ENCODE data around the gene KREMEN1. TPM values are rescaled to one million over a fixed set of nuclear protein-coding genes. Genes with fewer than 3 reads are reported as not detected.

KREMEN1 gene
- total RNA-seq, 2 experiments from 2014 or later = not detected

DNA sequence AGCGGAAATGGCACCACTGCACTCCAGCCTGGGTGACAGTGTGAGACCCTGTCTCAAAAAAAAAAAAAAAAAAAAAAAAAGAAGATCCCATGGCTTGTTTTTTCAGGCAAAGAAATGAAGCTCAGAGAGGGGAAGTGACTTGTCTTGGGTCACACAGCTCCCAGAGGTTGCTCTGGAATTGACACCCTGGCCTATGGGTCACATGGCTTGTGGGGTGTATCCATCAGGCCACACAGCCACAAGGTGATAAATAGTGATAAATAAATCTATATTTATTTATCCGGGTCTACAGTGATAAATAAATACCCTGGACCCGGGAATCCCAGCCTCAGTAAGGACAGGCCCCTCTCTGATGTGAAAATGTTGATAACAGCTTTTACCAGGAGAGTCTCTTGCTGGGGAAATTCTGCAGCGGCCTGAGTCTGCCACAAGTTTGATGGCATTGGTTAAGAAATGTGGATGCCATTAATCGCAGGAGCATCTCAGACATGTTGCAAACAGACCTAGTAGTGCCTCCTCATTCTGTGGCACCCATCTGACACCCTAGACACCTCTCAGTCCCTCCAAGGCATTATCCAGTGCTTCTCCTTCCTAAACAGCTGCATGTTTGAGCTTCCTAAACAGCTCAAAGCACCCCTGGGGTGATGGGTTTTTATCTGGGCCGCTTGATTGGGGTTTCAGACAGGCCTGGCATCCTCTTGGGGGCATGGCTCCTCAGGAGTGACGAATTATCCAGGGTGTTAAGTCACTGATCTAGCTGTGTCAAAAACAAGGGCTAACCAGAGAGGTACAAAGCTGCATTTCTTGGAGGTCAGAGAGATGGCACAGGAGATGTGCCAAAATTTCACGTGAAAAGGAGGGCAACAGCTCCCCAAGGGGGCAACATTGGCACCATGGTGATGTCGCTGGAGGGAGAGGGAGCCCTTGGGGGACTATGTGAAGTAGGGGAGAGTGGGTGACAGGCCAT is 130.9 kb downstream of the KREMEN1 start:
- intact Hi-C loops (cut with DNase I, micrococcal nuclease) = no loop called here
- POLR2A ChIA-PET = interaction anchor here (0.6 to 1.3 kb wide), 2 partner anchors 64 to 280 kb away, joined by 3 to 4 read pairs; partner anchors contain the start of genes EWSR1 and RHBDD3

DNA sequence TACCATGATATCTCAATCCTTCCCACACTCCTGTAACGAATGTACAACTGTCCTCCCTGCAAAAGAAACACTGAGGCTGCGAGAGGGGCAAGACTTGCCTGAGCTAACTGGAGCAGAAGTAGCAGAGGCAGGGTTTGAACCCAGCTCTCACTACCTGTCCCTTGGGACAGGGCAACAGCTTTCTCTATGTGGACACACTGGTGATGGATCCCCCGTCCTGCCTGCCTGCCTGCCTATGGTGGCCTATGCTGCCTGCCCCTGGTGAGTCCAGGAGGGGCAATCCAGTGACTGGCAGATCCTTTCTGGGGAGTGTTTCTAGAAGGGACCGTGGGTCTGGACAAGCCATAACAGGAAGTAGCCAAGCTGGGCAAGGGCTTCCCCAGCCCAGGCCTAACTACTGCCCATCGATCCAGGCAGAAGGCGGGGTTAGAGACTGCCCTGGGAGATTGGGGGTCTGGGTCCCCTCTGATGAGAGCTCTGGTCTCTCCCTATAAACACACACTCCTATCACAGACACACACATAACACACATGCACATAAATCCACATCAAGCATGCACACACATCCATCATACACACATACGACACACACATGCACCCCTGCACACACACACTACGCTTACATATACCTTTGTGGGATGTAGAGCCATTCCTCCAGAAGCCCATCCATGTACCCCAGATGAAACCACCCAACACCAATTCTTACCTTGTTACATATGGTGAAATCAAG is 131.8 kb downstream of the KREMEN1 start:
- H3K36me3 Mint-ChIP-seq (ENCODE audit: low read depth) = no peaks in the 10 kb centered on the region
- TF ChIP-seq, protein P1, sequence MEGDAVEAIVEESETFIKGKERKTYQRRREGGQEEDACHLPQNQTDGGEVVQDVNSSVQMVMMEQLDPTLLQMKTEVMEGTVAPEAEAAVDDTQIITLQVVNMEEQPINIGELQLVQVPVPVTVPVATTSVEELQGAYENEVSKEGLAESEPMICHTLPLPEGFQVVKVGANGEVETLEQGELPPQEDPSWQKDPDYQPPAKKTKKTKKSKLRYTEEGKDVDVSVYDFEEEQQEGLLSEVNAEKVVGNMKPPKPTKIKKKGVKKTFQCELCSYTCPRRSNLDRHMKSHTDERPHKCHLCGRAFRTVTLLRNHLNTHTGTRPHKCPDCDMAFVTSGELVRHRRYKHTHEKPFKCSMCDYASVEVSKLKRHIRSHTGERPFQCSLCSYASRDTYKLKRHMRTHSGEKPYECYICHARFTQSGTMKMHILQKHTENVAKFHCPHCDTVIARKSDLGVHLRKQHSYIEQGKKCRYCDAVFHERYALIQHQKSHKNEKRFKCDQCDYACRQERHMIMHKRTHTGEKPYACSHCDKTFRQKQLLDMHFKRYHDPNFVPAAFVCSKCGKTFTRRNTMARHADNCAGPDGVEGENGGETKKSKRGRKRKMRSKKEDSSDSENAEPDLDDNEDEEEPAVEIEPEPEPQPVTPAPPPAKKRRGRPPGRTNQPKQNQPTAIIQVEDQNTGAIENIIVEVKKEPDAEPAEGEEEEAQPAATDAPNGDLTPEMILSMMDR (IDR thresholded peaks at IDR 0.05) = no peak
- H3K4me1 ChIP-seq (ENCODE audit: insufficient read depth, low read length) = peaks cover 28% of the 10 kb centered on the region
- H3K4me1 Mint-ChIP-seq (ENCODE audit: low read depth) = peaks cover 13% of the 10 kb centered on the region
- peaks cover 22 to 47% of the 10 kb centered on the region in 2 experiments for H3K27me3 ChIP-seq (ENCODE audit: control insufficient read depth in 1 of 2, insufficient read depth in 2 of 2, low read length in 2 of 2)
- peaks cover 41% of the 10 kb centered on the region for H3K27me3 Mint-ChIP-seq
- H3K4me3 Mint-ChIP-seq = peak overlapping the region; percentile 3
- no peak overlapping the region for H3K4me3 ChIP-seq (ENCODE audit: low read length)
- intact Hi-C loops (cut with DNase I, micrococcal nuclease) = no loop called here
- ChIA-PET POLR2A (interaction anchor here (0.6 kb wide), 1 partner anchor 281 kb away, joined by 3 read pairs; no protein-coding TSS in a partner anchor), CTCF (no interaction called here)
- no peak for ATAC-seq (ENCODE audit: poor library complexity)
- peaks cover 0 to 3% of the 10 kb centered on the region in 2 experiments for H3K9me3 ChIP-seq (ENCODE audit: control insufficient read depth in 1 of 2, insufficient read depth in 1 of 2, low read length in 2 of 2)
- no peak for DNase-seq
- no peak overlapping the region for H3K27ac ChIP-seq (ENCODE audit: low read depth in 1 of 2, low read length in 2 of 2)
- no peak overlapping the region for H3K27ac Mint-ChIP-seq
- H3K36me3 ChIP-seq (ENCODE audit: insufficient read depth, low read length) = no peaks in the 10 kb centered on the region
- H3K9me3 Mint-ChIP-seq = no peaks in the 10 kb centered on the region

More for the DNA sequence above, 130.9 kb downstream of the KREMEN1 start:
- Mint-ChIP-seq H3K36me3 (ENCODE audit: low read depth) (no peaks in the 10 kb centered on the region), H3K4me1 (ENCODE audit: low read depth) (peaks cover 13% of the 10 kb centered on the region), H3K27ac (no peak overlapping the region), H3K4me3 (no peak overlapping the region), H3K9me3 (no peaks in the 10 kb centered on the region), H3K27me3 (peaks cover 42% of the 10 kb centered on the region)
- CTCF ChIA-PET = no interaction called here
- ATAC-seq (ENCODE audit: poor library complexity) (no peak), DNase-seq (no peak)
- peaks cover 28% of the 10 kb centered on the region for H3K4me1 ChIP-seq (ENCODE audit: insufficient read depth, low read length)
- peaks cover 22 to 46% of the 10 kb centered on the region in 2 experiments for H3K27me3 ChIP-seq (ENCODE audit: control insufficient read depth in 1 of 2, insufficient read depth in 2 of 2, low read length in 2 of 2)
- H3K27ac ChIP-seq (ENCODE audit: low read depth in 1 of 2, low read length in 2 of 2) = no peak overlapping the region
- TF ChIP-seq, protein P1 (IDR thresholded peaks at IDR 0.05) = no peak
- peaks cover 0 to 3% of the 10 kb centered on the region in 2 experiments for H3K9me3 ChIP-seq (ENCODE audit: control insufficient read depth in 1 of 2, insufficient read depth in 1 of 2, low read length in 2 of 2)
- H3K36me3 ChIP-seq (ENCODE audit: insufficient read depth, low read length) = no peaks in the 10 kb centered on the region
- H3K4me3 ChIP-seq (ENCODE audit: low read length) = no peak overlapping the region

DNA sequence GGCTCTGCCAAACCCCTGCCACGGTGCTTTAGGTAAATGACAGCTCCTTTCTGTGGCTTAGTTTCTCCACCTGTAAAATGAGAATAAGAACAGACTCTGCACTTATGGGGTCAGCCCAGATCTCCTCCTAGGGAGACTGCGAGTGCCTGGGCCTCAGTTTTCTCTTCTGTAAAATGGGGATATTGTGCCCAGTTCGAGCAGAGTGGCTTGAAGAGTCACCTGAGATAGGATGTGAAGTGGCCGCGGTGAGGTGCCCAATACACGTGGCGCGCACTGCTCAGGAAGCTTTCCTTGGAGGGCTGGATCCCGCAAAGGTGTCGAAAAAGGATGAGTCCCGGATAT is 132.4 kb downstream of the KREMEN1 start:
- DNase-seq (no peak), ATAC-seq (ENCODE audit: poor library complexity) (no peak)
- Histone ChIP-seq H3K27me3 (ENCODE audit: control insufficient read depth in 1 of 2, insufficient read depth in 2 of 2, low read length in 2 of 2) (peaks cover 22 to 47% of the 10 kb centered on the region in 2 experiments), H3K9me3 (ENCODE audit: control insufficient read depth in 1 of 2, insufficient read depth in 1 of 2, low read length in 2 of 2) (peaks cover 0 to 3% of the 10 kb centered on the region in 2 experiments), H3K4me1 (ENCODE audit: insufficient read depth, low read length) (peaks cover 28% of the 10 kb centered on the region), H3K36me3 (ENCODE audit: insufficient read depth, low read length) (no peaks in the 10 kb centered on the region), H3K4me3 (ENCODE audit: low read length) (peak overlapping the region; percentile 19), H3K27ac (ENCODE audit: low read depth in 1 of 2, low read length in 2 of 2) (no peak overlapping the region)
- intact Hi-C loops (cut with DNase I, micrococcal nuclease) = no loop called here
- Mint-ChIP-seq H3K4me1 (ENCODE audit: low read depth) (peaks cover 13% of the 10 kb centered on the region), H3K27ac (no peak overlapping the region), H3K4me3 (peak overlapping the region; percentile 55), H3K9me3 (no peaks in the 10 kb centered on the region), H3K36me3 (ENCODE audit: low read depth) (no peaks in the 10 kb centered on the region), H3K27me3 (peaks cover 38% of the 10 kb centered on the region)
- CTCF ChIA-PET = no interaction called here
- POLR2A ChIA-PET = no interaction called here
- TF ChIP-seq, protein P1 (IDR thresholded peaks at IDR 0.05) = no peak

All from CD4-positive, alpha-beta T cell (primary cell).